ENCODE data around the gene UBR4. TPM values are rescaled to one million over a fixed set of nuclear protein-coding genes. Genes with fewer than 3 reads are reported as not detected.
A peak's percentile ranks its signal among the peaks of the same experiment; 100 is the strongest.
"Not testable (repeated sequence)": the region's sequence is repeated elsewhere in the genome, so short reads cannot be mapped to it uniquely, and the experiment has no call there.

UBR4 gene
- total RNA-seq, result 125 TPM
- long read RNA-seq, partial matches to known transcripts, result 59 of 66 reads
- long read RNA-seq, other reads (novel, unspliced or antisense), result 5 of 66 reads

DNA sequence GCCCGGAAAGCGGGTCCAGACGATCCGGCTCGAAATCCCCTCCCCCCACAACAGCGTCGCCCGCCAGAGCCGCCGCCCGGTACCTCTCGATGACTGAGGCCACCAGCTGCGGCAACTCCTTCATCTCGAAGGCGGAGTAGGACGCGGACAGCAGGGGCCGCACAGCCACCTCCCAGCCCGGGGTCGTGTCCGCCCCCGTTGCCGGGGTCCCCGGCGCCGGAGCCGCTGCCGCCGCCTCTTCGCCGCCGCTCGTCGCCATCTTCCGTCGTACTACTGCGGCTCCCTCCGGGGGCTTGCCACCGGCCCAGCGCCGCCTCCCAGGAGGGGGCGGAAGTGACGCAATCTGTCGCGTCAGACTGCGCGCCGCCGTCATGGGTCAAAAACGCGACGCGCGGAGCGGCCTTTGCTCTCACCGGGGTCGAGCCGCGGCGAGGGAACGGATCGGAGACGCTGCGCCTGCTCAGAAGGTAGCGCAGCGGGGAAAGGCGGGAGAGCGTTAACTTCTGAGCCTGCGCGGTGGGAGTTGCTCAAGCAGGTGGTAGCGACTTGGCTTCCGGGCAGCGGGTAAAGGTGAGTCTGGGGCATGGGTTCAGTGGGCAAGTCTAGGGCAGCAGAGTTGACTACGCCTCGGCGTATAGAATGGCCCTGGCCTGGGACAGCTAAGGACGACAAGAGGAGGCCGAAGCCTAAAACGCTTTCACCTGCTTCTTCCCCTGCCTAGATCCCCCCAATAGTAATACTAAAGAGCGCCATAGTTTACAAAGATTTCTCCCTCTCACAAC is at the start of gene UBR4:
UBR4 (minus strand) TSS at position 277 of the 782 bp plus-strand sequence; CDS start at position 259, 18 bp downstream.
- peak; percentile 97 for DNase-seq
- Histone ChIP-seq H3K9me3 (no peaks in the 10 kb centered on the region), H3K4me3 (peak within 1 kb of the TSS; percentile 97), H3K4me1 (peaks cover 60% of the 10 kb centered on the region), H3K27me3 (ENCODE audit: low read depth) (no peaks in the 10 kb centered on the region), H3K36me3 (peaks cover 19% of the 10 kb centered on the region), H3K27ac (peak within 1 kb of the TSS; percentile 98)
- intact Hi-C loops (cut with DNase I), result no loop called here
- TF ChIP-seq, protein P1, sequence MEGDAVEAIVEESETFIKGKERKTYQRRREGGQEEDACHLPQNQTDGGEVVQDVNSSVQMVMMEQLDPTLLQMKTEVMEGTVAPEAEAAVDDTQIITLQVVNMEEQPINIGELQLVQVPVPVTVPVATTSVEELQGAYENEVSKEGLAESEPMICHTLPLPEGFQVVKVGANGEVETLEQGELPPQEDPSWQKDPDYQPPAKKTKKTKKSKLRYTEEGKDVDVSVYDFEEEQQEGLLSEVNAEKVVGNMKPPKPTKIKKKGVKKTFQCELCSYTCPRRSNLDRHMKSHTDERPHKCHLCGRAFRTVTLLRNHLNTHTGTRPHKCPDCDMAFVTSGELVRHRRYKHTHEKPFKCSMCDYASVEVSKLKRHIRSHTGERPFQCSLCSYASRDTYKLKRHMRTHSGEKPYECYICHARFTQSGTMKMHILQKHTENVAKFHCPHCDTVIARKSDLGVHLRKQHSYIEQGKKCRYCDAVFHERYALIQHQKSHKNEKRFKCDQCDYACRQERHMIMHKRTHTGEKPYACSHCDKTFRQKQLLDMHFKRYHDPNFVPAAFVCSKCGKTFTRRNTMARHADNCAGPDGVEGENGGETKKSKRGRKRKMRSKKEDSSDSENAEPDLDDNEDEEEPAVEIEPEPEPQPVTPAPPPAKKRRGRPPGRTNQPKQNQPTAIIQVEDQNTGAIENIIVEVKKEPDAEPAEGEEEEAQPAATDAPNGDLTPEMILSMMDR (IDR thresholded peaks at IDR 0.05), result peak; percentile 10
- ATAC-seq, result peak; percentile 99

DNA sequence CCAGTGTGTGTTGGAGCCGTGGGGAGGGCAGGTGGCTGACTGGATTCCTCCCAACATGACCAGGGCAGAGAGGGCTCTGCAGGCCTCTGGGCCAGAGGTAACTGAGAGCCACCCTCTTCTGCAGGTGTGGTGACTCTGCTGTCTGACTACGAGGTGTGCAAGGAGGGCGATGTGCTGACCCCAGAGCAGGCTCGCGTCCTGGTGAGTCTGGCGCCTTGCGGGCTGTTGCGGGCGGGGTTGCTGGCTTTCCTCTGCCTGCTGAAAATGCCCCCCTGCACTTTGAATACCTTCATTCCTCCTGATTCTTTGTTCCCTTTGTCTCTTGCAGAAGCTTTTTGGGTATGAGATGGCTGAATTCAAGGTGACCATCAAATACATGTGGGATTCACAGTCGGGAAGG is 48.3 kb upstream of the UBR4 start:
- TF ChIP-seq, protein P1 (IDR thresholded peaks at IDR 0.05), result no peak
- DNase-seq, result no peak
- peaks cover 15% of the 10 kb centered on the region for H3K4me1 ChIP-seq
- intact Hi-C loops (cut with DNase I), result no loop called here
- H3K27me3 ChIP-seq (ENCODE audit: low read depth), result no peaks in the 10 kb centered on the region
- no peak overlapping the region for H3K27ac ChIP-seq
- H3K4me3 ChIP-seq, result no peak overlapping the region
- H3K36me3 ChIP-seq, result peaks cover 59% of the 10 kb centered on the region
- H3K9me3 ChIP-seq, result no peaks in the 10 kb centered on the region
- ATAC-seq, result no peak

DNA sequence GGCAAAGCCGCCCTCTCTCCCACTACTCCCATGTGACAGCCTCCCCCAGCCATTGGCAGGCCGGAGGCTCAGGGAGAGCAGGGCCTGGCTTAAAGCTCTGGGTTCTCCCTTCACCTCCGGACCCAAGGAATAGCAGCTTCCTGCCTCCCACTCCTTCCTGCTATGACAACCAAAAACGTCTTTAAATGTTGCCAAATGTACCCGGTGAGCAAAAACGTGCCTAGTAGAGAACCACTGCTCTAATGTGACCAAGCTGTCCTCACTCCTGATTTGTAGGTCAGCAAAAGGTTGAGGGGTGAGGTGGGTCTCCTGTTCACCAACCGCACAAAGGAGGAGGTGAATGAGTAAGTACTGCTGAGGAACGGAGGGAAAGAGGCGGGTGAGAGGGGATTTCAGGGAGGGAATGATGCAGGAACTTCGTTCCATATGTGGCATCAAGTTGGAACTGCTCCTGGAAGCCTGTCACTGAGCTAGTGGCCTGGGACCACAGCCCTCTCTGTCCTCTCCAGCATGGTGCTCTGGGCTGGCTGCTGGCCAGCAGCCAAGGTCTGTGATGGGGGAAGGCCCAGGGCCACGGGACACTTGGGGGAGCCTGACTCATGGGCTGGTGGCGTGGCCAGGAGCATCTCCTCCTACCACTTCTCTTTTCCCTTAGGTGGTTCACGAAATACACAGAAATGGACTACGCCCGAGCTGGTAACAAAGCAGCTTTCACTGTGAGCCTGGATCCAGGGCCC is 47.3 kb upstream of the UBR4 start:
- intact Hi-C loops (cut with DNase I), result no loop called here
- TF ChIP-seq, protein P1 (IDR thresholded peaks at IDR 0.05), result no peak
- Histone ChIP-seq H3K9me3 (no peaks in the 10 kb centered on the region), H3K27me3 (ENCODE audit: low read depth) (no peaks in the 10 kb centered on the region), H3K27ac (no peak overlapping the region), H3K4me1 (peaks cover 25% of the 10 kb centered on the region), H3K4me3 (no peak overlapping the region), H3K36me3 (peaks cover 59% of the 10 kb centered on the region)
- peak; percentile 45 to 49 for ATAC-seq
- no peak for DNase-seq

DNA sequence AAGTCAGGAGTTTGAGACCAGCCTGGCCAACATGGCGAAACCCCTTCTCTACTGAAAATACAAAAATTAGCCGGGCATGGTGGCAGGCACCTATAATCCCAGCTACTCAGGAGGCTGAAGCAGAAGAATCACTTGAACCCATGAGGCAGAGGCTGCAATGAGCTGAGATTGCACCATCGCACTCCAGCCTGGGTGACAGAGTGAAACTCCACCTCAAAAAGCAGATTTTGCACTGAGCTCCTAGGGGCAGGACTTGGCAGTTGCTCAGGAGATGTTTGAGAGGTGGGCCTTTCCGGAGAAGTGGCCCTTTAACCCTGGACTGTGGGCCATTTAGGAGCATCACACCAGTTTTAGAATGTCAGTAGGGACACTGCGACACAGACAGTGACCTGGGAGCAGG is 46.2 kb upstream of the UBR4 start:
- DNase-seq; H3K4me3 ChIP-seq; ATAC-seq; H3K9me3 ChIP-seq; H3K27ac ChIP-seq; H3K27me3 ChIP-seq (ENCODE audit: low read depth); intact Hi-C loops (cut with DNase I): not testable (repeated sequence)
- peaks cover 30% of the 10 kb centered on the region for H3K4me1 ChIP-seq
- peaks cover 59% of the 10 kb centered on the region for H3K36me3 ChIP-seq

DNA sequence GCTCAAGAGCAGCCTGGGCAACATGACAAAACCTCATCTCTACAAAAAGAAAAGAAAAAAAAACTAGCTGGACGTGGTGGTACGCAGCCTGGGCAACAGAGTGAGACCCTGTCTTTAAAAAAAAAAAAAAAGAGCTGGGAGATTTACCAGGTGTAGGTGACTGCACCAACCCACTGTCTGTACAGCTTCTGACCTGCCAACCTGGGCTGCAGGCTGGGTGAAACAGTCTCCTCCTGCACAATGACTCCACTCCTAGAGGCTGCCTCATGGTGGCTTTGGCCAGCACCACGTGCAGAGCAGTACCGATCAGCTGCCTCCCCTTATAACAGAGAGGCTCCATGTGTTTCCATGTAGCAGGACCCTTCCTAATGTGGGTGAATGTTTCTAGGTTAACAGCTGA is 45.2 kb upstream of the UBR4 start:
- DNase-seq, result no peak
- intact Hi-C loops (cut with DNase I), result no loop called here
- TF ChIP-seq, protein P1 (IDR thresholded peaks at IDR 0.05), result no peak
- ATAC-seq, result no peak
- Histone ChIP-seq H3K27ac (no peak overlapping the region), H3K9me3 (no peaks in the 10 kb centered on the region), H3K4me1 (peaks cover 39% of the 10 kb centered on the region), H3K36me3 (peaks cover 53% of the 10 kb centered on the region), H3K4me3 (no peak overlapping the region), H3K27me3 (ENCODE audit: low read depth) (no peaks in the 10 kb centered on the region)

DNA sequence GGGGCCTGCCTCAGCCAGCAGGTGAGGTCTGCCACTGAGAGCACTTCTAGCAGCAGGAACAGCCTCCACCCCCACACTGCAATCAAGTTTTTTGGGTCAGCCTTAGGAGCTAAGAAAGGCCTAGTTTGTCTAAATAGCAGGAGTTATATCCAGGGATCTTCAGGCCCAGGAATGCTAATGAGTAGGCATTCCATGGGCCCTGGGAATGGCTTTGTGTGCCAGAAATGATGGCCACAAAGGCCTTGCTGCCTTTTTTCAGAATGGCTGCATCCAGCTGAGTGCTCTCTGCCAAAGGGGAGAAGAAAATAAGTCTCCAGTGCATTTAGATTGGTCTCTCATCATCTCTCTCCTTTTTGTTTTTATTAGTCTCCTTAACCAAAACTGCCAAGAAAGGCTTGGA is 44.4 kb upstream of the UBR4 start:
- intact Hi-C loops (cut with DNase I), result no loop called here
- H3K4me1 ChIP-seq, result peaks cover 46% of the 10 kb centered on the region
- no peak overlapping the region for H3K4me3 ChIP-seq
- DNase-seq (no peak), ATAC-seq (no peak)
- no peaks in the 10 kb centered on the region for H3K27me3 ChIP-seq (ENCODE audit: low read depth)
- H3K27ac ChIP-seq, result no peak overlapping the region
- TF ChIP-seq, protein P1 (IDR thresholded peaks at IDR 0.05), result no peak
- H3K36me3 ChIP-seq, result peaks cover 45% of the 10 kb centered on the region
- H3K9me3 ChIP-seq, result no peaks in the 10 kb centered on the region
